GM15510 (cell line): ENCODE measurements around the gene MBD3.

Experiments used
- POLR2A ChIP-seq: IDR thresholded peaks from 3 replicates; pipeline ENCODE4 v1.6.1; 2011; ENCODE audit warnings: borderline replicate concordance; ENCODE audit not compliant: insufficient read length; ENCODE audit errors: extremely low read depth

The MBD3 gene

GRCh38 chr19:1571358-1571757, 21.3 kb downstream of the MBD3 start:
- no peak for TF ChIP-seq POLR2A

- no peak for TF ChIP-seq POLR2A
Observed at GRCh38 chr19:1570836-1571235, 21.8 kb downstream of the MBD3 start.

- no peak for TF ChIP-seq POLR2A
Observed at GRCh38 chr19:1569997-1570396, 22.7 kb downstream of the MBD3 start.

GRCh38 chr19:1568320-1569019, 24.2 kb downstream of the MBD3 start, which contains the start of gene MEX3D:
TSS of gene MEX3D (minus strand) at chr19:1568325. CDS start at chr19:1568058, 267 bp downstream.
- TF ChIP-seq POLR2A: no peak

- TF ChIP-seq POLR2A: no peak
Observed at GRCh38 chr19:1567848-1568227, 24.8 kb downstream of the MBD3 start.

- TF ChIP-seq POLR2A: no peak
Observed at GRCh38 chr19:1567116-1567847, 25.4 kb downstream of the MBD3 start.

- TF ChIP-seq POLR2A: no peak
Observed at GRCh38 chr19:1566392-1567115, 26.1 kb downstream of the MBD3 start.

- TF ChIP-seq POLR2A: no peak
Observed at GRCh38 chr19:1563251-1563650, 29.4 kb downstream of the MBD3 start.

- no peak for TF ChIP-seq POLR2A
Observed at GRCh38 chr19:1561236-1561842, 31.3 kb downstream of the MBD3 start.

GRCh38 chr19:1560286-1560882, 32.3 kb downstream of the MBD3 start:
- no peak for TF ChIP-seq POLR2A

- no peak for TF ChIP-seq POLR2A
Observed at GRCh38 chr19:1558552-1558951, 34.1 kb downstream of the MBD3 start.

GRCh38 chr19:1556390-1557070, 36.1 kb downstream of the MBD3 start:
- TF ChIP-seq POLR2A: no peak

GRCh38 chr19:1555487-1556389, 36.9 kb downstream of the MBD3 start:
- no peak for TF ChIP-seq POLR2A
